ENCODE measurements around the gene TERC.

TERC gene

DNA sequence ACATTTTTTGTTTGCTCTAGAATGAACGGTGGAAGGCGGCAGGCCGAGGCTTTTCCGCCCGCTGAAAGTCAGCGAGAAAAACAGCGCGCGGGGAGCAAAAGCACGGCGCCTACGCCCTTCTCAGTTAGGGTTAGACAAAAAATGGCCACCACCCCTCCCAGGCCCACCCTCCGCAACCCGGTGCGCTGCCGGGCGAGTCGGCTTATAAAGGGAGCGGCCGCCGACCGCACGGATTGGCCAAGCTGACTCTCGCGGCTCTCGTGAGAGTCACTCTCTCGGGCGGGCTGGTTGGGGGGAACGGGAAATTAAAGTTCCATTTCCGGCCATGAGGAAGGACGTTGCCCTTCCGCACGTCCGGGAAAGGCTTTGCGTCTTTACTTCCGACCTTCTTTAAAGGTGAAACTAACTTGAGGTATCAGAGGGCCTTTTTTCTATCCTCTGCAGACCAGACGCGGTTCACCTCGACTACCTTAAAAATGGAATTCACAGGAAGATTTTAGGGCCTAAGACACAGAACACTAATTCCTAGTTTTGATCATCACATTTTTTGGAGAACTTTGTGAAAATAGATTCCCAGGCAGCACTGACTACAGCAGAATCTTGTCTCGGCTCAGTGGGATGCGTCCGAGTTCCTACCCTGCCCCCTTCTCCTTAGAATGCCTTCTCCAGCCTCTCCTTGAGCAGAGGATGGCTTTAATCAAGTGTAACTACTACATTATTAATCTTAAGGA, at the start of gene TERC:
Gene TERC (minus strand): TSS at position 179 of the 731 bp plus-strand sequence.
- peak; percentile 46 for DNase-seq

DNA sequence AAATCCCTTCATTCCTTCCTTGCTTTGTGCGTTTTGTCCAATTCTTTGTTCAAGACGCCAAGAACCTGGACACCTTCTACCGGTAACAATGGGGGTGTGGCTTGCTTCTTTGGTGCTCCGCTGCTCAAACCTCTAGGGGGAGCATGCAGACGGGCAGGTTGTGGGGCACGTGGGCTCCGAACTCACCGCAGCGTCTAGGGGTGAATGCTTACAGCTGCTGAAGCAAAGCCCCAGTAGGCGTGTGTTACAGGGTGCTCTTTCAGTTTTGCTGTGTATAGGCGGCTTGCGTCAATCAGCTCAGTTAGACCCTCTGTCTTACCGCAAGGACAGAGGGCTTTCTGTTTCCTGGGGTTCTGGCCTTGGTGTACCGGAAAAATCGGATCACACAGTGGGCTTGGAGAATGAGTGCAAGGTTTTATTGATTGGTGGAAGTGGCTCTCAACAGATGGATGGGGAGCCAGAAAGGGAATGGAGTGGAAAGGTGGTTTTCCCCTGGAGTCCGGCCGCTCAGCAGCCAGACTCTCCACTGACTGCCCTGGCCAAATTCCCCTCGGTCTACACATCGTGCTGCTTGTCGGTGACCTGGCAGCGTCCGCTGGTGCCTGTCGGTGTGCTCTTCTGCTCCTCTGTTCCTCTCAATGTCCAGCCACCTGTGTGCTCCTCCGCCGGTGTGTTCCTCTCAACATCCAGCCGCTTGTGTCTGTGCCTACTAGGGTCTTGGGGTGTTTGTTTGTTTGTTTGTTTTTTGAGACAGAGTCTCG, 49.1 kb upstream of the TERC start:
- peak; percentile 33 for DNase-seq

DNA sequence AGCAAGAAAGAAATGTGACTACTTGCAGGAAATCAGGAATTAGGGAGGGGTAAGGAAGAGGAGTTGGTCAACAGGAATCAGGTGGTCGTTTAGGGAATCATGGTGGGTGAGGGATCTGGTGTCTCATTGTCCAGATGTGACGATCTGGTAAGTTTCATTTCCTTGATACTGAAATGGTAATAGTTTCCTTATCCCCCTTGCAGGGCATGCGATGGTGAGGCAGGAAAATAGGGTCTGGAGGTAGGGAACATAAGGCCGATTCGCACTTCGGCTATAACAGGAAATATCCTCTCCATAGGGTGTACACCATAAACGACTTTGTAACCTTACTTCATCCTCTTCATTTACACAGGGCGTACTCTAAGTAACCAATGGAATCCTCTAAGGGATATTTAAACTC, 48.4 kb upstream of the TERC start:
- DNase-seq, result no peak

DNA sequence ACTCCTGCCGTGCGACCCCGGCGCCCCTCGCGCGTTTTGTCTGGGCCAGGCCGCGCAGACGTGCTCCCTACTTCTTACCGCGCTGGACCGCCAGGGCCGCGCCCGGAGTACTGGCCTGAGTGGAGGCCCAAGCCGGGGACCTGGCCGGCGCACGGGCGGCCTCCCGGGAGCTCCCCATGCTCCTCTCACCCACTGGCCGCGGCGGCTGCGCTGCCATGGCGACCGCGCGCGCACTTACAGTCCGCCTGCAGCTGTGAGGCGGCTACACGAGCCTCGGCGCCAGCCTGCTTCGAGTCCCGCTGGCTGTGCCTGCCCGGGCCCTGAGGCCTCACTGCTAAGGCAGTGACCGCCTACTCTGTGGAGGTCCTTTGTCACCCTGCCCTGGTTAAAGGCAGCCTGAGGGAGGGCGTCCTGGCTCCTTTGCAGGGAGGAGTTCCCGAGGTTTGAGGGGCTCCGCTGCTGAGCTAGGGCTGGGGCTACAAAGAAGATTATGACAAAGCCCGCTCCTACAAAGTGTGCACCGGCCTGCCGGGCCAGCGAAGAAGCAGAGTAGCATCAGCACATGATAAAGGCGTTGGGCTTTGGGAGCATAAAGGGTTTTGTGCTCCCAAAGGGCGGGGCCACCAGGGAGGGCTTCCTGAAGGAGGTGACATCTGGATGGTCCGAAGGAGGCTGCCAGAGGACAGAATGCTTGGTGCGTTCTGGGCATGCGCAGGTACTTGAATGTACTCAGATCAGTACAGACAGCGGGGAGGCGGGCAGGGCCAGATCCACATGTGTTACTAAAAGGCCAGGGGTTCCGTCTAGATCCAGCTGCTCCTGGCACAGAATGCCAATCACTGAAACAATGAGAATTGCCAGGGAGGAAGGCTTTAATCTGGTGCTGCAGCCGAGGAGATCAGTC, 47.7 kb upstream of the TERC start, which contains the start of the genes LRRC34 and LRRIQ4:
Gene LRRC34 (minus strand): TSS at position 573 of the 904 bp plus-strand sequence. CDS start 356 bp downstream, at position 217.
Gene LRRIQ4 (plus strand): TSS at position 539 of the 904 bp plus-strand sequence. CDS start 9,052 bp downstream, outside the sequence.
- peak; percentile 62 for DNase-seq

DNA sequence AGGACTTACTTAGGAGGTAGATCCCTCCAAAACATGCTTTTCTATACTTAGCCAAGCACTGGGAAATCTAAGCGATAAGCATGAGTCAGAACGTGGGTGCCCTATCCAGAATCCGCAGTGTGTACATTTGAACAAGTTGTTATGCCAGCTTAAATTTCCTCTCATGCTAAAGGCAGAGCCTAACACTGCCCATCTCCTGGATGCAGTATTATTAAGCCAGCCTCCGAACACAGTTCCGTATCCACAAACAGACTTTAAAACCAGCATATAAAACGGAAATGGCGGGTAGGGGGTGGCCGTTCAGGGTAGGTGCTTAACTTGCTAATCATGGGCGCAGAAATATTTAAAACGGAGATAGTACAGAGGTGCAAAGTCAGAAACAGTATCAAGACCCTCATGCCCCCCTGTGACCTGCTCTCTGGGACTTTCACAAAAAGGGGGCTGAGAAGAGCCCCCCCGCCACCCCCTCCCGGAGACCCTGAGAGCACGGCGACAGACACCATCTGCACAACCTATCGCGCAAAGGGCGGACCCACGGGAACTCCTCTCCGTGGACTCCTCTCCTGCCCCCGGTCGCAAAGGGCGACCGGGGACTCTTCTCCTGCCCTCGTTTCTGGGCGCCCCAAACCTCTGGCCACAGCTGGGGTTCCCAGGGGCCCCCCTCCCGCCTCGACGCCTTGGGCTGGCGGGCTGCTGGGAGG, 46.9 kb upstream of the TERC start:
- peak; percentile 40 for DNase-seq

DNA sequence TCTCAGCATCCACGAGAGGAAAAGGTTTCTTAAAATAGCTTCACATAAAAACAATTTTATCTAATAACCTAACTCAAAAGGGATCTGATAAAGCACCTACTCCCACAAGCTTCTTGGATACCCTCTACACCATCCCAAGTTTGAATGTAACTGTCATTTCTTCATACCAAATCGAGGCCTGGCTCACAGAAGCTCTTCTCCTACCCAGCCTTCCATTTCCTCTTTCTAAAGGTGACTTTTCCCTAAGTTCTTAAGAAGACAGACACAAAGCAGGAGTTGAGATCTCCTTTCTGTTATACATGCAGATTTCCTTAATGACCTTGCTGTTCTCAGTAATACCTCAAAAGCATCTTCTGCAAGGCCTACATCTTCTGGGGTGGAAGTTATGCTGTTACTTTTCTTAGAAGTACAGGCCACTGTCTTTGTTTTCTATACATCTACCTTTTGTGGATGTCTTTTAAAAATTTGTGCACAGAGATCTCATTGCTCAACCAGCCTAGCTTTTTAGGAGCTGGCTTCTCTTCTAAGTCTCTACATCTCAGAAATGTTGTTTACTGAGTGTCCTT, 44.5 kb upstream of the TERC start:
- DNase-seq, result no peak

DNA sequence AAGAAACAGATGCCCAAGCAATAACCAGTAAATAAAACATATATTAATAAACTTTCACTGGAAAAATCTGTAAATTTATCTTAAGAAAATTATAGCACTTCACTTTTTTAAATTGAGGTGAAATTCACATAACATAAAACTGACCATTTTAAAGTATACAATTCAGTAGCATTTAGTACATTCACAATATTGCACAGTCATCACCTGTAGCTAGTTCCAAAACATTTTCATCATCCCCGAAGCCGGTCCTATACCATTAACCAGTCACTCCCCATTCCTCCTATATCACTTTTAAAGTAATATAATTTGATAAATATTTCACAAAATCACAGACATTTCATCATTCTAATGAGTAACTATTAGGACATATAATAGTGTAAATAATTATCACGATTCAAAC, 39.8 kb upstream of the TERC start:
- DNase-seq, result no peak

DNA sequence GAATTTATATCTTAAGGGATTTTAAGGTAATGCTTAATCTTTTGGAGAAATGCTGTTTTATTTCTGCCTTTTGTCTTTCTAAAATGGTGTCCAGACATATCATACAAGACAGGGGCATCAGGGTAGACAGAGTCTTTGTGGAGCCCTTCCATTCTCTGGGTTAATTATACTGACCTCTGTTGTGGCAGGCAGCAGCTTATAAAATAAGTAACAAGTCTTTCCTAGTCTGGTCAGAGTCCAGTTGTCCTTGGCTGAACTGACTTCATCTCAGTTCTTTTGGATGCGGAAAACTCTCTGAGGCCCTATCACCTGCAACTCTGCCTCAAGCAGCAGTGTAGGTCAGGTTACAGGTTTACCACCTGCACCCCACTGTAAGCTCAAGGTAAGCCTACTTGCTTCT, 27.5 kb upstream of the TERC start:
- DNase-seq, result no peak

DNA sequence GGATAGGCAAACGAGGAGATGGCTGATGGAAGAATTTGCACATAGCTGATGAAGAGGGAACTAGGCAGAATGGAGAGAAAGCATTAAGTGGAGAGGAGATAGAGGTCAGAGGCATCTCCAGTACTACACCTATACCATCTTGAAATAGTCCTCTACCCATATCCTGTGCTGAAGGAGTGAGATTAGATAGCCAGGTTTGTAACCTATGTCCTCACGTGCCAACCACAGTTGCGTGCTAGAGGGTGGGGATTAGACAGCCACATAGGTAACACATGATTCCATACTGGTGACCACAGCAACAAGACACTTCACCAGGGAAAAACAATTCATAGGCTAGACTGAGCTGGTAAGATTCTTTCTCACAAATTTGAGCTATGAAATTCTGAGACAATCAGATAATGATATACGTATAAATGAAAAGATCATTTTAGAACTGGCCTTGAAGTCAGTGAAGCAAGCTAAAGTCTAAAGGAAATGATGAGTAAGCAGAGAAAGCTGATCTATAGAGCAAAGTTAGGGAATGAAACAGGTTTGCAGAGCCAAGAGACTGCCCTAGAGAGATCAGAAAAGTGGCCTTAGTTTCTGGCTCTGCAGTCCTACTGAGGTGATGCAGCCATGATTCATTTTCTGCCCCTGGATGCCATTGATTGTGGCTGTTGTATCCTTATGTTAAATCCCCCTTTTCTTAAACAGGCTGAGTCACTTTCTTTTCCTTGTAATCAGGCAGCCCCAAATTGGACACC, 26.0 kb upstream of the TERC start:
- no peak for DNase-seq

DNA sequence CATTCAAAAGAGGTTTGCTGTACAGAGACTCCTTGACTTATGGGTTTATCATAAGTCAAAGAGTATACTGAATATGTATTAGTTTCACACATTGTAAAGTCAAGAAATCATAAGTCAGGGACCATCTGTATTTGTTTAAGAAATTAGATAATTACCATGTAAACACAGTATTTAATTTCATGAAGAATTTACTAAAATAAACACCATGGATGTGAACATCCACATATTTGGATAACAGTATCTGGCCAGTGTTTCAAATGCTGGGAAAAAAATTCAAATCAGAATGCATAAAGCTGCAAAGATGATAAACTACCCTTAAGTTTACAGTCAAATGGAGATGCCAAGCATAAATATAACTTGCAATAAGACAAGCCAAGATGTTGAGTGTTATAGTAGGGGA, 25.4 kb upstream of the TERC start:
- no peak for DNase-seq

DNA sequence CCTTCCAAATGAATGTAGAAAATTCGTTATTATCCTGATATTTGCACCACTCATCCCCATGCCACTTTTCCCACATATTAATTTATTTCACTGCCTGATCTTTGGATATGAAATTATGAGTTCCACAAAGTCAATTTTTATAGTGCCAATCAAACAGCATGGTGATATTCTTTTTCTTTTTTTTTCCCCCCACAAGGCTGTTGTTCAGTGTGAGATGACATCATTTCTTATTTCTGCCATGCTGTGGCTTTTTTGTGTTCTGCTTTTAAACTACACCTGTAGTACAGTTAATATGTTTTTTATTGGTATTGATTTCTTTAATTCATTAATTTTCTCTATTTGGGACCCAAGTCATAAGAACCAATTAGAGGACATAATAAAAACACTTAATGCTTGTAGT, 22.9 kb upstream of the TERC start:
- no peak for DNase-seq

DNA sequence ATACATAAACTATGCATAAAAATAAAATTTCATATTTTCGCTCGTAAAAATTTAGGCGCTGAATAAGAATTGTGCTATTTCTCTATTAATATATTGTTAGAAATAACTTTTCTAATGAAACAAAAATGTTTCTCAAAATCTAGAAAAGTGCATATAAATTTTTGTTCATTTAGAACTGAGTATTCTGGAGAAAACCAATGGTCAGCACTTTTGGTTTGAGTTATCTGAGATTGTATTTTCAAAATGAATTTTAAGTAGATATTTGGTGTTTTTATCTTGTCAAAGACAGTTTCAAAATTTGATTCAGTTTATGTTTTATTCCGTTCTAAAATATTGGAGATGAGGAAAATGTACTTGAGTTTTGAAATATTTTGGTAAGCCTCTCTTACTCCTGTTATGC, 22.3 kb upstream of the TERC start:
- DNase-seq, result no peak

DNA sequence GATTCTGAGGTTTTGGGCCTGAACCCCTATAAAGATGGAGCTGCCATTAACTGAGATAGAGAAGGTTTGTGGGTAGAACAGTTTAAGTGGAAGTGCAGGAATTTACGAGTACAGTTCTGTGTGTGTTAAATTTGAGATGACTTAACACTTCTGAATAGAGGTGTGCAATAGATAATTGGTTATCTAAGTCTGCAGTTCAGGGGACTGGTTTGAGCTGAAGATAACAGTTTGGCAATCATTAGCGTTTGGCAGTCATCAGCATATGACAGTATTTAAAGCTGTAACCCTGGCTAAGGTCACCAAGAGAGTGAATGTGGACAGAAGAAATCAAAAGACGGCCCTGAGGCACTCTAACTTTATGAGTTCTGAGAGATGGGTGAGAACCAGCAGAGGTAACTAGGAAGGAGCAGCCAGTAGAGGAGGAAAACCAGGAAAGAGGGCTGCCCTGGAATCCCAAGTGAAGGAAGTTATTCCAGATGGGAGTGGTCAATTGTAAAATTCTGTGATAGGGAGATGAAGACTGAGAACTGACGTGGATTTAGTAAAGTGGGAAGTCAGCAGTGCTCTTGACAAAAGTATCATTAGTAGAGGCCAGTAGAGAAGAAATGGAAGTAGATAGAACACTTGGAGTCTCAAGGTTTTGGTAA, 16.5 kb upstream of the TERC start:
- no peak for DNase-seq

DNA sequence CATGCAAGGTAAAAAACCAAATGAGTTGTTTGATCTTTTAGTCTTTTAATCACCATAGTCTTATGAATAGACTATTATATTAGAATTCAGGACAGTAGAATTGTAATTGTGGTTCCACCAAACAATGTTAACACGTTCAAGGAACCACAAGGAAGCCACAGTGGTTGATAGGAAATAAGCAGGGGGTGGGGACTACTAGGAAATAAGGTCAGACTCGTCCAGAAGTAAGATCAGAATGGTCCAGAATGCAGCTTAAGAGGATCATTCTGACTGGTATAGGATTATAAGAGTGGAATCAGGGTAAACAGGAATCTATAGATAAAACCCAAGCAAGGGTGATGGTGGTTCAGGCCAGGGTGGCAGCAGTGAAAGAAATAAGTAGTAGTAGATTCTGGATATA, 15.9 kb upstream of the TERC start:
- DNase-seq, result no peak

DNA sequence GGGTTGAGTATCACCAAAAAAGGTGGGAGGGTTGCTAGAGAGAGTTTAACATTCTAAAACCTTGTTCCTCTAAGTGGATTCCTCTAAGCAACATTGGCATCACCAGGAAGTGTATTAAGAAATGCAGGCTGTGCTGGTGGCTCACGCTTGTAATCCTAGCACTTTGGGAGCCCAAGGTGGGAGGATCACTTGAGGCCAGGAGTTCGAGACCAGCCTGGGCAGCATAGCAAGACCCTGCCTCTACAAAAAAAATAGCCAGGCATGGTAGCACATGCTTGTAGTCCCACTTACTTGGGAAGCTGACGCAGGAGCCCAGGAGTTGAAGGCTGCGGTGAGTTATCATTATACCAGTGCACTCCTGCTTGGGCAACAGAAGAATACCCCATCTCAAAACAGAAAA, 13.0 kb upstream of the TERC start:
- DNase-seq, result no peak

DNA sequence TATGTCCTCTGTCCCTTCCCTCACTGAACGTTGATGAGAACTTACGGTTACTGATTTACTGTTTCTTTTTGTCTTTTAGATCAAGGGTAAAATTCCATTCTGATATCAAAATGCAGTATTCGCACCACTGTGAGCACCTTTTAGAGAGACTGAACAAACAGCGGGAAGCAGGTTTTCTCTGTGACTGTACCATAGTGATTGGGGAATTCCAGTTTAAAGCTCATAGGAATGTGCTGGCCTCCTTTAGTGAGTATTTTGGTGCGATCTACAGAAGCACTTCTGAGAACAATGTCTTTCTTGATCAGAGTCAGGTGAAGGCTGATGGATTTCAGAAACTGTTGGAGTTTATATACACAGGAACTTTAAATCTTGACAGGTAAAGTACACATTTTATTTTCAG, 9.3 kb upstream of the TERC start:
- DNase-seq, result no peak

DNA sequence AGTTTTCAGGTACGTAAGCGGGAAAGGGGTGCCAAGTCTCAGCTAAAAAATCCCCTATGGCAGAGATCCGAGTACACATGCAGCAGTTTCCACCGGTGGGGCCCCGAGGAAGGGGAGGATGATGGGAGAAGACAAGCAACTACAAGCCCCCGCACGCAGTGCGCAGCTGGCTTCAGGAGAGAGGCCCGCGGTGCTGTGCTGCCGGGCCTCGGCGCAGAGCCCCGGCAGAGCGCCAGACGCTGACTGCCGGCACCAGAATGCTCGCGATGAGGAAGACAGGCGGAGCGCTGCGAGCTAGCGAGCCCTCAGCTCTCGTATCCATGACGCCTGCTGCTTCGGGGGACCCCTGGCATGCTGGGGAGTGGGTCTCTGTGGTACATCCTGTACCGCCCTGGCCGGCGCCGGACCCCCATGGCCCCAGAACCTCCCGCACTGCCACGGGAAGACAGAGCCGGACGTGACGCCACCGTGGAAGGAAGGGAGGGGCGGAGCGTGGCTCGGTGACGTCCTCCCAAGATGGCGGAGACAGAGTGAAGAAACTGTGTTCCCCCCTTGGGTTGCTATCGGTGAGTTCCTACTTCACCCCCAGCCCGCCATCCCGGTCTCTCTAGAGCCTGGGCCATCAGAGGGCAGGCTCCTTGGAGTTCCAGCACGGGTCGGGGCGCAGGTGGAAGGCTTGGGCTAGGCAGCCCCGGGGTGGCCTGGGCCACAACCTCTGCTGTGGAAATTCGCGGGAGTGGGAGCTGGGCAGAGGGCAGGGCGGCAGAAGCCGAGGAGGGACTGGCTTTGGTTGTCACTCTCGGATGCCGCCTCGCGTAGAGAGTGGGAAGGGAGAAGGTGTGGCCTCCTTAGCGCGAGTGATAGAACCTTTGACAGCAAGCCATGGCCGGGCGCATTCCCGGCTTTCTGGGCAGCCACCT, 8.3 kb upstream of the TERC start, which contains the start of gene MYNN:
Gene MYNN (plus strand): TSS at position 500 of the 920 bp plus-strand sequence. CDS start 900 bp downstream, outside the sequence.
- peak; percentile 47 for DNase-seq

DNA sequence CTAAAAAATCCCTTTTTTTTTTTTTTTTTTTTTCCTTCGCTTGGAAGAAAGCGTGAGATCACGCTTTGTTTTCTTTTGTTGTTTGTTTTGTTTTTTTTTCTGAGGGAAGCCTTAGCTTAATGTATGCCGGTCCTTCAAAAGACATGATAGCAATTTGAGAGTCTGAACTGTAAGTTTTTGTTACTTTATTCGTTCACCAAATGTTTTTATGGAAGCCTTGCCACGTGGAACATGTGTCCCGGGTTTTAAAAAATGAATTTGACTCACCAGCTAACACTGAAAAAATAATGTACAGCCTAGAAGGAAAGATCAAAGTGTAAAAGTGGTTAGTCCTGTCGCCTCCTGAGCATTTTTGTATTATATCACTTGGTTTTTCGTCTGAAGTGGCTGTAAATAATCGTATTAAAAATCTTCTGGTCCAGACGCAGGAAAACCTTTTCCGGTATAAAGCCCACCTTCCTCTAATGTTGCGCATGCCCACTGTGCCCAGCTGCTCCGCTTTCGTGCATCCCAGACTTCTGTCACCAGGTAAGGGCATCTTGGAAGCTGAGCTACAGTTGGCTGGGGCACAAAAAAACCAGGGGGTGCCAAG, 7.5 kb upstream of the TERC start:
- DNase-seq, result peak; percentile 73

All from NCI-H748 treated with DMSO at 0.1 percent for 48 hours (cell line).